Astrocyte of the cerebellum (primary cell): Measurements from ENCODE around the gene ROCK2.

Experiments
- DNase-seq: peaks from one replicate; pipeline ENCODE4 v3.0.0-alpha.2; 2011; ENCODE audit warnings: low read depth
- H3K4me3 ChIP-seq: 2 replicates; pipeline ENCODE4 v1.5.1; 2011; ENCODE audit warnings: mild to moderate bottlenecking, low read depth, low read length, moderate library complexity
- CTCF ChIP-seq: IDR thresholded peaks from 2 replicates; pipeline ENCODE4 v1.5.1; 2012; ENCODE audit warnings: low read length, low read depth, moderate library complexity, mild to moderate bottlenecking; ENCODE audit errors: missing control alignments
- in situ Hi-C: cut with HindIII; loops from 2 replicates; pipeline ENCODE4 v1.10.0; 2017; ENCODE audit warnings: low sequenced_read_pairs

ROCK2 gene

GRCh38 chr2:11377928-11378545 lies 33.6 kb upstream of the ROCK2 start:
- no peak for TF ChIP-seq CTCF
- H3K4me3 ChIP-seq, result no peak overlapping the region
- in situ Hi-C loops, result no loop called here
- DNase-seq, result no peak

- no peak for DNase-seq
- no peak overlapping the region for H3K4me3 ChIP-seq
- in situ Hi-C loops, result no loop called here
- TF ChIP-seq CTCF, result no peak
Measured at GRCh38 chr2:11376071-11376470, 31.6 kb upstream of the ROCK2 start.

DNA sequence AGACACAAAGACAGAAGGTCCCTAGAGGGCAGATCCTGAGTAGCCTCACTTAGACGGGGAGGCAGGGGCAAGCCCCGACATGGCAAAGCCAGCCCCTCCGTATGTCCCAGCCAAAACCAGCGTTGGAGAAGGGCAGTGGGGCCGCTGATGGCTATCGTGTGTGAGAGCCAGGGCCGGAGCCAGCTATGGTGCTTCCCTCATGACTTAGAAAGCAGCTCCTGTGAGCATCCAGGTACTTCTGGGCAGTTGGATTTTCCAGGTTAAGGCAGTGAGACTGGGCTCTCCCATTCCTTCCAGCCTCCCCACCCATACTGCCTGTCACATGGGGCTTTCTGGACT lies 31.2 kb upstream of the ROCK2 start:
- DNase-seq, result no peak
- in situ Hi-C loops, result no loop called here
- no peak for TF ChIP-seq CTCF
- no peak overlapping the region for H3K4me3 ChIP-seq

DNA sequence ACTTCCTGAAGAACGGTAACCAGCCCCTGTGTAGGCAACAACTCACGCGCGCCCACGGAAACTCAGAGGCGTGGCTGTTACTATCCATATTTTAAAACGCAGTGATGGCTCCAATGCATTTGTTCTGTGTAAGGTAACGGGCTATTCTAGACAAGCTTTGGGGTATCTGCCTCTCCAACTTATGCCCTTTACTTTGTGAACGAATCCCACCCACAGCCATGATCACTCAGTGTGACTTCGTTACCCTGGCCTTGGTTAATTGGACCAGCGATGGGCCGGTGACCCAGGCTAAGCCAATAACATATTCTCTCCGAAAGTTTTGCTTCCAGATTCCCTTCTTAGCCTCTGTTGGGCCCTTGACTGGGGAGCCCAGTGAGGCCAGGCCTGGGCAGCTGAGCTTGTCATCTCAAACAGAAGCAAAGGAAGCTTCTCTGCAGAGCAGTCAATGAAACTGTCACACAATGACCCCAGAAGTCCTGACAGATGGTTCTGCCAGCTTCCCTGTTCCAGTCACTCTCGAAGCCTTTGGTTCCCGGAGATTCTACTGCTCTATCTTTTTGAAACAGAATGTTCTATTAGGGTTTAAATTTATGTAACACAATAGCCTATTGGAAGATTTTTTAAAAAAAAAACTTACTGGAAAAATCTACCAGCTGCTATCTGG lies 30.7 kb upstream of the ROCK2 start:
- H3K4me3 ChIP-seq, result no peak overlapping the region
- in situ Hi-C loops, result no loop called here

GRCh38 chr2:11373096-11373495 lies 28.7 kb upstream of the ROCK2 start:
- no peak overlapping the region for H3K4me3 ChIP-seq
- in situ Hi-C loops, result no loop called here
- no peak for DNase-seq
- no peak for TF ChIP-seq CTCF

More for the DNA sequence above, 30.7 kb upstream of the ROCK2 start:
- TF ChIP-seq CTCF, result no peak
- DNase-seq, result no peak

DNA sequence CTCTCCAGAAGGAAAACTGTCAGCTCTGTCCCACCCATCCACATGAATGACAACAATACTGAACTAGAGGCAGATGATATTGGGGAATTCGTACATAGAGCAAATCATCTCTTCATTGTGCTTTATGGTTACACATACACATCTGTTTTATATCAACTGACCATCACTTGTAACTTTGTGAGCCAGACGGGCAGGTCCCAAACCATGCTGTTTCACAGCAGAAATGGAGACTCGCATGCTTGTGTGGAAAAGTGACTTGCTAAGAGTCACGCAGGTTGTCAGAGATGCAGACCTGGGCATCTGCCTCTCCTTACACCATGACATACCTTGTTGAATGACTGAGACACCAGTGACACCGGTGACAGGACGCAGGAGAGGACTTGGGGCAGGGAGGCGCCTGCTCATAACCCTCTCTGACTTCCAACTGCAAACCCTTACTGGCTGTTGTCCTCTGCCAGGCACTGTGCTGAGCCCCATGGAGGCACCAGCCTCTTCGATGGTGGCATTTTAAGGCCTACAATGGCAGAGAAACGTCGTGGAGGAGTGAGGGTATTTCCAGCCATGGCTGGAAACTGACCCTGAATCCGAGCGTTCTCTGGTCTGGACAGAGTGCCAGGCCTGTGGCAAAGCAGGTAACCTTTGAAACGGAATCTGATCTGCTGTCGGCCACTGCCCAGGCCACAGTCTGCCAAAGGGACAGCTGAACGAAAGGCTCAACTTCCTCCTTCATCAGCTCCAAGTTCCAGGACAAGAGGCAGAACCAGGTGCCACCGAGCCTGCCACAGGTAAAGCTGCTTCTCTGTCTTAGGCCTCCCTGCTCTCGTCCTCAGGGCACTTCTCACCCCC lies 26.9 kb upstream of the ROCK2 start:
- no peak for TF ChIP-seq CTCF
- DNase-seq, result no peak
- in situ Hi-C loops, result no loop called here
- no peak overlapping the region for H3K4me3 ChIP-seq
